Nephron progenitor cell (in vitro differentiated cells): ENCODE results near the gene MMP14.
"Not testable (repeated sequence)": the region's sequence is repeated elsewhere in the genome, so short reads cannot be mapped to it uniquely, and the experiment has no call there.

Experiments used
- DNase-seq: peaks from one replicate; pipeline ENCODE4 v3.0.0; 2021
- H3K27ac Mint-ChIP-seq: 2 replicates; pipeline ENCODE4 v1.8.0; 2021; ENCODE audit warnings: mild to moderate bottlenecking, moderate library complexity, mixed read lengths
- H3K27me3 Mint-ChIP-seq: 2 replicates; pipeline ENCODE4 v1.8.0; 2021; ENCODE audit warnings: mild to moderate bottlenecking, low read depth, mixed read lengths; ENCODE audit not compliant: poor library complexity
- H3K36me3 Mint-ChIP-seq: 2 replicates; pipeline ENCODE4 v1.8.0; 2021; ENCODE audit warnings: low read depth, mixed read lengths
- H3K4me1 Mint-ChIP-seq: 2 replicates; pipeline ENCODE4 v1.8.0; 2021; ENCODE audit warnings: mixed read lengths
- H3K4me3 Mint-ChIP-seq: 2 replicates; pipeline ENCODE4 v1.8.0; 2021; ENCODE audit warnings: mild to moderate bottlenecking, moderate library complexity, mixed read lengths
- H3K9me3 Mint-ChIP-seq: 2 replicates; pipeline ENCODE4 v1.8.0; 2021; ENCODE audit warnings: mild to moderate bottlenecking, moderate library complexity, mixed read lengths
- TF ChIP-seq, protein P1 (sequence below): fragments of 200-600 bp; sonication (generic); IDR thresholded peaks from 2 replicates; pipeline ENCODE4 v1.5.0; 2021; ENCODE audit warnings: antibody characterized with exemption

Gene MMP14

DNA sequence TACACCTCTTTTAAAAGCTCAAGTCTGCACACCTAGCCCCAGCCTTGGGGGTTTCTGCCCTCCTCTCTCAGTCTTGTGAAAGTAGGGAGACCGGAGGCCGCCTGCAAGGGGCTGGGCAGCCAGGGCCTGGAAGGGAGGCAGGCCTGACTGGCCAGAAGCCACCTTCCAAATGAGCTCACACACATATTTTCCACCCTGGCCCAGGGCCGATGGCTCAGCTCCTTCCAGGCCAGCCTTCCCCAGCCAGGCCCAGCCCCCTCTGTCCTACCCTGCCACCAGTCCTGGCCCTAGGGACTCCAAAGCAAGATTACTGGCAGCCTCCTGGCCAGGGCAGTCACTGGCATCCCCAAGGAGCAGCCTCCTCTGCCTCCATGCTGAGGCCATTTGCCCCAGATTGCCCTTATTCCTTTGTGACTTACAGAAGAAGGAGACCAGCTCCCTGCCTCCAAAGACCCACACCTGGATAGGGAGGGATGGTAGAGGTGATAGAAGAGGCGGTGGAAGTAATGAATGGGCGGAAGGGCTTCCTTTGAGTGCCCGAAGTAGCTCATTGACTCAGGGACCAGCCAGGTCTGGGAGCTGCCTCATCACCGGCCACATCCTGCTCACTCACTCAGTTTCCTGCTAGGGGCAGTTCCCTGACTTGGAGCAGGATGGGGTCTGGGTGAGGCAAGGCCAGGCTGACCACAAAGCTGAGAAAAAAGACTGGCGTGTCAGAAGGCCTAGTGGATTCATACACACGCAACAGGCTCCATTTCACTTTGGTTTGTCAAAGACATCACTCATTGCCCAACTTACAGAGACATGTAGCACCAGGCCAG is 14.8 kb downstream of the MMP14 start:
- peaks cover 2% of the 10 kb centered on the region for H3K36me3 Mint-ChIP-seq
- H3K9me3 Mint-ChIP-seq, result peaks cover 1% of the 10 kb centered on the region
- TF ChIP-seq, protein P1, sequence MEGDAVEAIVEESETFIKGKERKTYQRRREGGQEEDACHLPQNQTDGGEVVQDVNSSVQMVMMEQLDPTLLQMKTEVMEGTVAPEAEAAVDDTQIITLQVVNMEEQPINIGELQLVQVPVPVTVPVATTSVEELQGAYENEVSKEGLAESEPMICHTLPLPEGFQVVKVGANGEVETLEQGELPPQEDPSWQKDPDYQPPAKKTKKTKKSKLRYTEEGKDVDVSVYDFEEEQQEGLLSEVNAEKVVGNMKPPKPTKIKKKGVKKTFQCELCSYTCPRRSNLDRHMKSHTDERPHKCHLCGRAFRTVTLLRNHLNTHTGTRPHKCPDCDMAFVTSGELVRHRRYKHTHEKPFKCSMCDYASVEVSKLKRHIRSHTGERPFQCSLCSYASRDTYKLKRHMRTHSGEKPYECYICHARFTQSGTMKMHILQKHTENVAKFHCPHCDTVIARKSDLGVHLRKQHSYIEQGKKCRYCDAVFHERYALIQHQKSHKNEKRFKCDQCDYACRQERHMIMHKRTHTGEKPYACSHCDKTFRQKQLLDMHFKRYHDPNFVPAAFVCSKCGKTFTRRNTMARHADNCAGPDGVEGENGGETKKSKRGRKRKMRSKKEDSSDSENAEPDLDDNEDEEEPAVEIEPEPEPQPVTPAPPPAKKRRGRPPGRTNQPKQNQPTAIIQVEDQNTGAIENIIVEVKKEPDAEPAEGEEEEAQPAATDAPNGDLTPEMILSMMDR, result no peak
- no peaks in the 10 kb centered on the region for H3K27me3 Mint-ChIP-seq
- no peak overlapping the region for H3K27ac Mint-ChIP-seq
- DNase-seq, result no peak
- H3K4me1 Mint-ChIP-seq, result peaks cover 45% of the 10 kb centered on the region
- no peak overlapping the region for H3K4me3 Mint-ChIP-seq

DNA sequence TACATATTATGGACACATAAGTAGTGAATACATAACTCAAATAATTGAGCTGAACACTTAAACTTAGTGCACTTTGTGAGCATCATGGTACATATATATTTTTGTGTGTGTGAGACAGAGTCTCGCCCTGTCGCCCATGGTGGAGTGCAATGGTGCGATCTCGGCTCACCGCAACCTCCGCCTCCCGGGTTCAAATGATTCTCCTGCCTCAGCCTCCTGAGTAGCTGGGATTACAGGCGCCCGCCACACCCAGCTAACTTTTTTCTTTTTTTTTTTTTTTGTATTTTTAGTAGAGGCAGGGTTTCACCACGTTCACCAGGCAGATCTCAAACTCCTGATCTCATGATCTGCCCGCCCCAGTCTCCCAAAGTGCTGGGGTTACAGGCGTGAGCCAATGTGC is 15.8 kb downstream of the MMP14 start:
- not testable (repeated sequence) for H3K4me3 Mint-ChIP-seq, H3K27ac Mint-ChIP-seq

DNA sequence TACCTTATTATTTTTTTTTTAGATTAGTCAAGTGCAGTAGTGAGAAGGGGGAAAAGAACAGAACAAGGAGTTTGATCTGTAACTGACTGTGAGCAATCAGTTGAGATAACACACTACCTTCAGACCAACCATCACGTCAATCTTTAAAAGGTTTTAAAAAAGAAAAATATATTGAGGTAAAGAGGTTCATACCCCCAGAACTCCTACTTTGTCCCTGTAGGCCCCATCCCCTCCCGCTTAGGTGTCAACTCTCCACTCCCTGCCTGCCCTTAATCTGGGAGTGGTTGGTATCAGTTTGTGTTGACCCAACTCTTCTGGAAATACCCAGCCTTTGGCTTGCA is 16.2 kb downstream of the MMP14 start:
- TF ChIP-seq, protein P1, result no peak
- peaks cover 34% of the 10 kb centered on the region for H3K4me1 Mint-ChIP-seq
- no peak for DNase-seq
- H3K27me3 Mint-ChIP-seq, result no peaks in the 10 kb centered on the region
- H3K36me3 Mint-ChIP-seq, result no peaks in the 10 kb centered on the region
- H3K4me3 Mint-ChIP-seq, result peak overlapping the region; percentile 79
- peak overlapping the region; percentile 88 for H3K27ac Mint-ChIP-seq
- peaks cover 4% of the 10 kb centered on the region for H3K9me3 Mint-ChIP-seq

More for the DNA sequence above, 15.8 kb downstream of the MMP14 start:
- not testable (repeated sequence) for H3K9me3 Mint-ChIP-seq, H3K36me3 Mint-ChIP-seq, H3K27me3 Mint-ChIP-seq, DNase-seq
- peaks cover 37% of the 10 kb centered on the region for H3K4me1 Mint-ChIP-seq

DNA sequence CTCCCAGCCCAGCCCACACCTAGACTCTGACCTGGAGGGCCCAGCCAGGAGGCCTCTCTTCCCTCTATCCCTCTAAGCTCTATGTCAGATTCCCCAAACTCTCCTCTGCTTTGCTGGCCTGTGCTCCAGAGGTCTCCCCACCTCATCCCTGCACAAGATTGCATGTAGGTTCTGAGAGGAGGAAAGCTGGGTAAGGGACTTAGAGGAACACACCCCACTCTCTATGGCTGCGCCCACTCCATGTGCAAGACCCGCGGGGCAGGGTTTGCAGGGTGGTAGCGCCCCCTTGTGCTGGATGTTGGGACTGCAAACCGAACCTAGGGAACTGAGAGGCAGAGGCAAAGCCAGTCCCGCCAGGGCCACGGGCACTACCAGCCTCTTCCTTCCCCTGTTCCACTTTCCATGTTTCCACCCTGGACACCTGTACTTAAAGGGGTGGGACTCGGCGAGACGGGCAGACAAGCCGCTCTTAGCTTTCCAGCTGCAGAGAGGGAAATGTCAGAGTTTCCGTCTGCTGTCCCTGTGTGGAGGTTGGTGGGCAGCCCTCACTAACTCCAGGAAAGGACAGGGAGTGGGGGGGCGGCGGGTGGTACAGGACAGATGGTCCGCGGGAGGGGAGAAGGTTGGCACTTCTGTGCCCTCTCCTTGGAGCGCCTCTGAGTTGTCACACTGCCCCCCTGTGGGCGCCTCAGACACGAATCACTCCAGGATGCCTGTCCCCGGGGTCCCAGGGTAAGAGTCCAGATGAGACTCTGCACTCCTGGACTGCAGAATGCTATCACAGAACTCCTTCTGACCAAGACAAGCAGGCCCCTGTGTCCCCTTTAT is 16.8 kb downstream of the MMP14 start:
- Mint-ChIP-seq H3K27ac (peak overlapping the region; percentile 88), H3K36me3 (no peaks in the 10 kb centered on the region), H3K27me3 (no peaks in the 10 kb centered on the region), H3K4me3 (peak overlapping the region; percentile 79), H3K9me3 (peaks cover 4% of the 10 kb centered on the region), H3K4me1 (peaks cover 28% of the 10 kb centered on the region)
- DNase-seq, result peak; percentile 95
- TF ChIP-seq, protein P1, result peak; percentile 93

DNA sequence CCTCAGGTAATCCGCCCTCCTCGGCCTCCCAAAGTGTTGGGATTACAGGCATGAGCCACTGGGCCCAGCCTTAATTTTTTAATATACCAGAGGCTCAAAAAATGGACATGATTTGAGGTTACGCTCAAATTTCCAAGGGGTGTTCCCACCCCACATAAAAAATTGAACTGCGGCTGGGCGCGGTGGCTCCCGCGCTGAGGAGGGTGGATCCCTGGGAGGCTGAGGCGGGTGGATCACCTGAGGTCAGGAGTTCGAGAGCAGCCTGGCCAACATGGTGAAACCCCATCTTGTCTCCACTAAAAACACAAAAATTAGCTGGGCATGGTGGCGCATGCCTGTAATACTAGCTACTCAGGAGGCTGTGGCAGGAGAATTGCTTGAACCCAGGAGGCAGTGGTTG is 17.9 kb downstream of the MMP14 start:
- H3K27me3 Mint-ChIP-seq, DNase-seq, H3K27ac Mint-ChIP-seq, H3K9me3 Mint-ChIP-seq, H3K4me3 Mint-ChIP-seq, H3K36me3 Mint-ChIP-seq: not testable (repeated sequence)
- H3K4me1 Mint-ChIP-seq, result peaks cover 17% of the 10 kb centered on the region

DNA sequence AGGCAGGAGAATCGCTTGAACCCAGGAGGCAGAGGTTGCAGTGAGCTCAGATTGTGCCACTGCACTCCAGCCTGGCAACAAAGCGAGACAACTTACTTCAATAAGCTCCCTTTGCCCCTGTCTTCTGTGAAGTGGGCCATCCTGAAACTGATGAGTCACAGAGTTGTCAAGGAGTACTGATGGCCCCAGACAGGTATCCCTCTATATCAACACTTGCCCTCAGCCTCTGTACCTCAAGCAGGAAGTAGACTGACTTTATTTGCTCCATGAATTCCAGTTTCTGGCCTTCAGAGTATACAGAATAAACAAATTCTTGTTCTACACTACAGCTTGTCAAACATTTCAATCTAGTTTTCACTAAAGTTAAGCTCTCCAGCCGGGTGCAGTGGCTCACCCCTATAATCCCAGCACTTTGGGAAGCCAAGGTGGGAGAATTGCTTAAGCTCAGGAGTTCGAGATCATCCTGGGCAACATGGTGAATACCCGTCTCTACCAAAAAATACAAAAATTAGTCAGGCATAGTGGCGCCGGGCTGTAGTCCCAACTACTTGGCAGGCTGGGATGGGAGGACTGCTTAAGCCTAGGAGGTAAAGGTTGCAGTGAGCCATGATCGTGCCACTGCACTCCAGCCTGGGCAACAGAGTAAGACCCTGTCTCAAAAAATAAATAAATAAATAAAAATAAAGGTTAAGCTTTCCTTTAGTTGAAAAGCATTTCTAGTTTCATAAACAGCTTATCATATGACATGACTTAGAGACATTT is 18.8 kb downstream of the MMP14 start:
- H3K27me3 Mint-ChIP-seq, result no peaks in the 10 kb centered on the region
- TF ChIP-seq, protein P1, result no peak
- peaks cover 9% of the 10 kb centered on the region for H3K4me1 Mint-ChIP-seq
- H3K4me3 Mint-ChIP-seq, result no peak overlapping the region
- no peaks in the 10 kb centered on the region for H3K36me3 Mint-ChIP-seq
- no peak overlapping the region for H3K27ac Mint-ChIP-seq
- H3K9me3 Mint-ChIP-seq, result peaks cover 4% of the 10 kb centered on the region
- no peak for DNase-seq
